ENCODE results near the gene AGBL1.

- TF ChIP-seq POLR2A (IDR thresholded peaks at IDR 0.05; ENCODE audit: low read length): no peak
- TF ChIP-seq GATA1 (IDR thresholded peaks at IDR 0.05; ENCODE audit: low read depth, low read length): no peak
These were observed 529.6 kb downstream of the AGBL1 start for GRCh38 chr15:86609275-86609674.
